RWPE2 (cell line): ENCODE results near the gene AKAP12.

ENCODE experiments used
- ATAC-seq: fragments of 200-7000 bp; cut with Tn5 transposase; 3 replicates; pipeline ENCODE4 v1.9.1; 2021; ENCODE audit warnings: low read depth
- DNase-seq: peaks from one replicate; pipeline ENCODE4 v3.0.0-alpha.2; 2020; ENCODE audit warnings: low spot score
- H3K27ac ChIP-seq: fragments of 450-650 bp; 2 replicates; pipeline ENCODE4 v1.5.1; 2017; ENCODE audit warnings: mild to moderate bottlenecking; ENCODE audit not compliant: poor library complexity, severe bottlenecking
- H3K27me3 ChIP-seq: fragments of 250-450 bp; sonication (Bioruptor Pico); 2 replicates; pipeline ENCODE4 v1.5.1; 2021; ENCODE audit warnings: mild to moderate bottlenecking, moderate library complexity; ENCODE audit not compliant: insufficient read depth, poor library complexity, severe bottlenecking
- H3K36me3 ChIP-seq: fragments of 250-450 bp; sonication (Bioruptor Pico); 2 replicates; pipeline ENCODE4 v1.5.1; 2020; ENCODE audit warnings: low read depth, mild to moderate bottlenecking, moderate library complexity
- H3K4me1 ChIP-seq: fragments of 250-450 bp; sonication (Bioruptor Pico); 2 replicates; pipeline ENCODE4 v1.5.1; 2021; ENCODE audit warnings: mild to moderate bottlenecking, moderate library complexity; ENCODE audit not compliant: insufficient read depth, poor library complexity, severe bottlenecking
- H3K4me3 ChIP-seq: fragments of 250-450 bp; sonication (Bioruptor Pico); 2 replicates; pipeline ENCODE4 v1.5.1; 2021; ENCODE audit warnings: mild to moderate bottlenecking, moderate library complexity; ENCODE audit not compliant: severe bottlenecking
- H3K9me3 ChIP-seq: fragments of 250-450 bp; sonication (Bioruptor Pico); 2 replicates; pipeline ENCODE4 v1.5.1; 2021; ENCODE audit warnings: mild to moderate bottlenecking, moderate library complexity; ENCODE audit not compliant: severe bottlenecking
- TF ChIP-seq, protein P1 (sequence below): fragments of 450-650 bp; IDR thresholded peaks from one replicate; pipeline ENCODE4 v1.5.1; 2017; ENCODE audit warnings: mild to moderate bottlenecking, moderate library complexity; ENCODE audit not compliant: poor library complexity, severe bottlenecking

Gene AKAP12

DNA sequence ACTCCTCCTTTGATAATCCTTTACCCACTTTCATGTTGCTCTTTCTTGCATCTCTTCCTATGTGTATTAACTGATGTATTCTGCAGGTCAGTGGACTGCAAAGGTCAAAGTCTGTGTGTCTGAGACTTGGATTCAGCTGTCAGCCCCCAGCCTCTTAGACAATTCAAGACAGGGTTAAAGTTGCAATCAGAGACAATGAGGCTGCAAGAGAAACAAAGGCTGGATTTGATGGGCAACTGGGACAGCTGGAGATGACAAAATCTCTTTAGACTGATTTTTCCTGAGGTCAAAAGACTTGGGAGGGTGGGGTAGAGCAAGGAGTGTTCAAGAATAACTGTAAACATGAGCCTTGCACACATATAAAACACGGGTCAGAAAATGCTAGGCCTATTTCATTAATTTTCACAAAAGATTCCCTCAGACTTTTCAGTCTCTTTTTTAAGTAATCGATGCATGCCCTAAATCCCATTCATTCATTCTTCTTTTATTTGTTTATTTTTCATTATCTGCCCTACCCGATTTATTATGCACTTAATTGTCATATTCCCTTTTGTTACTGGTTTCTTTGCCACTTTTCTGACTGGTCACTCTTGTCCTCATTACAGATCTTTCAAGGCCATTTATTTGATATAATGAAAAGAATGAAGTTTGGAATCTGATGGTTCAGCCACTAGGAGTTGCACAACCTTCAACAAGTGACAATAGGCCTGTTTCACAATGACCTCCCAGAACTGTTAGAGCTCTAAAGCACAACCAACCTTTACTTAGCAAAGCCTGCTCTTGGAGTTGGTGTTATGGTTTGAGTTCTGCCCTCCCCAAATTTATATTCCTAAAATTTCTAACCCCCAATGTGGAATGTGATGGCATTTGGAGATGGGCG lies 33.8 kb upstream of the AKAP12 start:
- H3K4me1 ChIP-seq: no peaks in the 10 kb centered on the region
- TF ChIP-seq, protein P1, sequence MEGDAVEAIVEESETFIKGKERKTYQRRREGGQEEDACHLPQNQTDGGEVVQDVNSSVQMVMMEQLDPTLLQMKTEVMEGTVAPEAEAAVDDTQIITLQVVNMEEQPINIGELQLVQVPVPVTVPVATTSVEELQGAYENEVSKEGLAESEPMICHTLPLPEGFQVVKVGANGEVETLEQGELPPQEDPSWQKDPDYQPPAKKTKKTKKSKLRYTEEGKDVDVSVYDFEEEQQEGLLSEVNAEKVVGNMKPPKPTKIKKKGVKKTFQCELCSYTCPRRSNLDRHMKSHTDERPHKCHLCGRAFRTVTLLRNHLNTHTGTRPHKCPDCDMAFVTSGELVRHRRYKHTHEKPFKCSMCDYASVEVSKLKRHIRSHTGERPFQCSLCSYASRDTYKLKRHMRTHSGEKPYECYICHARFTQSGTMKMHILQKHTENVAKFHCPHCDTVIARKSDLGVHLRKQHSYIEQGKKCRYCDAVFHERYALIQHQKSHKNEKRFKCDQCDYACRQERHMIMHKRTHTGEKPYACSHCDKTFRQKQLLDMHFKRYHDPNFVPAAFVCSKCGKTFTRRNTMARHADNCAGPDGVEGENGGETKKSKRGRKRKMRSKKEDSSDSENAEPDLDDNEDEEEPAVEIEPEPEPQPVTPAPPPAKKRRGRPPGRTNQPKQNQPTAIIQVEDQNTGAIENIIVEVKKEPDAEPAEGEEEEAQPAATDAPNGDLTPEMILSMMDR: no peak
- no peak for DNase-seq
- no peak overlapping the region for H3K27ac ChIP-seq
- no peak overlapping the region for H3K4me3 ChIP-seq
- no peaks in the 10 kb centered on the region for H3K36me3 ChIP-seq
- no peaks in the 10 kb centered on the region for H3K9me3 ChIP-seq
- ATAC-seq: no peak
- no peaks in the 10 kb centered on the region for H3K27me3 ChIP-seq

DNA sequence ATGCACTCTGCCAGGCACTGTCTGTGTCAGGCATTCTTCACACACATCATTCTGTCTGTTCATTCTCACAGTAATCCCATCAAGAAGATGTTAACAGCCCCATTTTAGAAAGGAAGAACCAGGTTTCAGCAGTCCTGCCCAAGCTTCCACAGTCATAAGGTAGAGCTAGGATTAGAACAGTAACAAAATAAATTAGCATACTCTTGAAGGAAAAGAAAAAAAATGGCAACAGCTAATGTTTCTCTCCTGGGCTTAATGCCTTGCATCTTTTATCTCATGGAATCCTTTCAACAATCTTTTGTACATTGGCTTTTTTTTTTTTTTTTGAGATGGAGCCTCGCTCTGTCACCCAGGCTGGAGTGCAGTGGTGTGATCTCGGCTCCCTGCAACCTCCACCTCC lies 32.1 kb upstream of the AKAP12 start:
- TF ChIP-seq, protein P1: no peak
- no peak for ATAC-seq
- no peak overlapping the region for H3K27ac ChIP-seq
- no peaks in the 10 kb centered on the region for H3K4me1 ChIP-seq
- no peaks in the 10 kb centered on the region for H3K36me3 ChIP-seq
- no peak for DNase-seq
- no peak overlapping the region for H3K4me3 ChIP-seq
- H3K27me3 ChIP-seq: no peaks in the 10 kb centered on the region
- H3K9me3 ChIP-seq: no peaks in the 10 kb centered on the region

DNA sequence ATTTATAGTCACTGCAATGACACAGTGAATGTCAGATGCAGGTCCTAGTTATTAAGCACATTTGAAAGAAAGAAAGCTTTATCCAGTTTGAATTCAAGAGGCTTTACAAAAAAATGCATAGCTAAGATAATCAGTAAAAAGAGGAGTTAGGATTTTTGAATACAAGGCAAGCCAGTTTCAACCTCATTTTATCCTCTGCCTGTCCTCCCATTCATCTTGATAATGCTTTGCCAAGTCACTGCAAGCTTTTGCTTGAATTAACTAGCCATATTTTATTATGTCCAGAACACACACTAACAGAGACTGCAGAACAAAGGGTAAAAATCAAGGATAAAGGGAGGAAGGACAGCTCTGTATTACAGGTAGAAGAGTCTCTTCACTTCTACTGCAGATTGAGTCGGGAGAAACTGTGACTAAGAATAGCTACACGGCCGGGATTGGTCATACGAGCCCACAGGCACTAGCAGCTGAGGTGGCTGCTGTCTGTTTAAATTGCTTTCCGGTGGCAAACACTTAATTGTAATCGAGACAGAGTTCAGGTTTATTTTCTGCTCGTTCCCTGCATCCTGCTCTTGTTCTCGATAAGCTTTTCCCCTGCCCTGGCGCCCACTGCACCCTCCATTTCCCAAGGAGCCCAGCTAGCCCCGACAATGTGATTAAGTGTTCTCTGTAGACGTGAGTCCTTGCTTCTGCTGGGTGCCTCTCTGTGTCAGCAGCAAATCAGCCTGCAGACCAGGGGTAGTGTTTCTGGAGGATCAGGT lies 30.5 kb upstream of the AKAP12 start:
- no peak overlapping the region for H3K27ac ChIP-seq
- ATAC-seq: peak; percentile 87
- TF ChIP-seq, protein P1: no peak

DNA sequence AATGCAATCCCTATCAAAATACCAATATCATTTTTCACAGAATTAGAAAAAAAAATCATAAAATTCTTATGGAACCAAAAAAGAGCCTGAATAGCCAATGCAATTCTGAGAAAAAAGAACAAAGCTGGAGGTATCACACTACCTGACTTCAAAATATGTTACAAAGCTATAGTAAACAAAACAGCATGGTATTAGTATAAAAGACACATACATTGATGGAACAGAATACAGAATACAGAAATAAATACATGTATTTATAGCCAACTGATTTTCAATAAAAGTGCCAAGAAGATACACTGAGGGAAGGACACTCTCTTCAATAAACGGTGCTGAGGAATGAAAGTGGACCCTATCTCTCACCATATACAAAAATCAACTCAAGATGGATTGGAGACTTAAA lies 28.7 kb upstream of the AKAP12 start:
- Histone ChIP-seq H3K36me3 (no peaks in the 10 kb centered on the region), H3K27ac (no peak overlapping the region), H3K9me3 (no peaks in the 10 kb centered on the region), H3K4me3 (no peak overlapping the region), H3K4me1 (no peaks in the 10 kb centered on the region), H3K27me3 (no peaks in the 10 kb centered on the region)
- TF ChIP-seq, protein P1: no peak
- DNase-seq: no peak
- ATAC-seq: no peak

More for the DNA sequence above, 30.5 kb upstream of the AKAP12 start:
- no peak for DNase-seq
- Histone ChIP-seq H3K4me3 (no peak overlapping the region), H3K4me1 (no peaks in the 10 kb centered on the region), H3K27me3 (no peaks in the 10 kb centered on the region), H3K36me3 (no peaks in the 10 kb centered on the region), H3K9me3 (no peaks in the 10 kb centered on the region)
